GM20431 (cell line): ENCODE data around the gene MRPS16.

Experiments
- in situ Hi-C: fragments of 300-500 bp; cut with MseI, MboI; formaldehyde crosslinking; loops from one replicate; pipeline ENCODE4 v1.15.0; 2020; ENCODE audit warnings: low sequenced_read_pairs; ENCODE audit not compliant: unreplicated experiment

The MRPS16 gene

DNA sequence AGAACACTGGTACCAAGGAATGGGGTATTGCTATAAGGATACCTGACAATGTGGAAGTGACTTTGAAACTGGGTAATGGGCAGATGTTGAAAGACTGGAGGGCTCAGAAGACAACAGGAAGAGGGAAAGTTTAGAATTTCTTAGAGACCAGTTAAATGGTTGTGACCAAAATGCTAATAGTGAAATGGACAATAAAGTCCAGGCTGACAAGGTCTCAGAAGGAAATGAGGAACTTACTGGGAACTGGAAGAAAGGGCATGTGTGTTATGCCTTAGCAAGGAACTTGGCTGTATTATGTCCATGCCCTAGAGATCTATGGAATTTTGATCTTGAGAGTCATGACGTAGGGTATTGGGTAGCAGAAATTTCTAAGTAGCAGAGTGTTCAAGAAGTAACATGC is 46.6 kb downstream of the MRPS16 start:
- in situ Hi-C loops, result no loop called here

DNA sequence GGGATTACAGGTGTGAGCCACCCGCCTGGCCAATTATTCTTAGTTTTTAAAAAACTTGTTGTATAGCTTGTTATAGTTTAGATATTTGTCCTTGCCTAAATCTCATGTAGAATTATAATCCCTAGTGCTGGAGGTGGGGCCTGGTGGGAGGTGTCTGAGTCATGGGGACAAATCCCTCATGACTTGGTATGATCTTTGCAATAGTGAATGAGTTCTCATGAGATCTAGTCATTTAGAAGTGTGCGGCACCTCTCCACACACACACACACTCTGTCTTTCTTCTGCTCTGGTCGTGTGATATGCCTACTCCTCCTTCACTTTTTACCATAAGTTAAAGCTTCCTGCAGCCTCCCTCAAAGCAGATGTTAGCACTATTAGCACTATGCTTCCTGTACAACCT is 47.4 kb downstream of the MRPS16 start:
- in situ Hi-C loops, result no loop called here
